SK-N-SH treated with all-trans-retinoic acid at 6 μM for 48 hours (cell line): ENCODE measurements around the gene EP400.

ENCODE experiments used
- ATAC-seq: fragments of 200-7000 bp; cut with Tn5 transposase; 3 replicates; pipeline ENCODE4 v1.9.1; 2020; ENCODE audit warnings: mild to moderate bottlenecking, moderate library complexity
- BACH2 ChIP-seq: fragments of 250-450 bp; sonication (Bioruptor Pico); IDR thresholded peaks from 2 replicates; pipeline ENCODE4 v1.9.0; 2021; ENCODE audit warnings: mild to moderate bottlenecking, borderline replicate concordance
- CSDC2 ChIP-seq: fragments of 250-450 bp; sonication (Bioruptor Pico); IDR thresholded peaks from 2 replicates; pipeline ENCODE4 v1.5.0; 2020; ENCODE audit warnings: mild to moderate bottlenecking, moderate library complexity
- ESRRG ChIP-seq: fragments of 250-450 bp; sonication (Bioruptor Pico); IDR thresholded peaks from 2 replicates; pipeline ENCODE4 v1.6.1; 2021; ENCODE audit warnings: mild to moderate bottlenecking
- GLIS3 ChIP-seq: fragments of 250-450 bp; sonication (Bioruptor Pico); IDR thresholded peaks from 2 replicates; pipeline ENCODE4 v1.5.0; 2020; ENCODE audit warnings: mild to moderate bottlenecking, moderate library complexity
- ISL1 ChIP-seq: fragments of 250-450 bp; sonication (Bioruptor Pico); IDR thresholded peaks from 2 replicates; pipeline ENCODE4 v2.1.2; 2022; ENCODE audit warnings: mild to moderate bottlenecking, moderate library complexity
- OSR1 ChIP-seq: fragments of 250-450 bp; sonication (Bioruptor Pico); IDR thresholded peaks from 2 replicates; pipeline ENCODE4 v1.8.0; 2022; ENCODE audit warnings: moderate library complexity, mild to moderate bottlenecking, inconsistent platforms
- POU6F1 ChIP-seq: fragments of 250-450 bp; sonication (Bioruptor Pico); IDR thresholded peaks from 2 replicates; pipeline ENCODE4 v1.8.0; 2021; ENCODE audit warnings: low read depth, mild to moderate bottlenecking, moderate library complexity, borderline replicate concordance
- PPARA ChIP-seq: fragments of 250-450 bp; sonication (Bioruptor Pico); IDR thresholded peaks from 2 replicates; pipeline ENCODE4 v1.5.0; 2020; ENCODE audit warnings: mild to moderate bottlenecking, borderline replicate concordance
- RARB ChIP-seq: fragments of 250-450 bp; sonication (Bioruptor Pico); IDR thresholded peaks from 2 replicates; pipeline ENCODE4 v1.8.0; 2021; ENCODE audit warnings: mild to moderate bottlenecking, moderate library complexity
- SNAI2 ChIP-seq: fragments of 250-450 bp; sonication (Bioruptor Pico); IDR thresholded peaks from 2 replicates; pipeline ENCODE4 v1.5.0; 2020; ENCODE audit warnings: mild to moderate bottlenecking, moderate library complexity
- TCF4 ChIP-seq: fragments of 250-450 bp; sonication (Bioruptor Pico); IDR thresholded peaks from 2 replicates; pipeline ENCODE4 v1.8.0; 2021; ENCODE audit warnings: mild to moderate bottlenecking, moderate library complexity, borderline replicate concordance
- TOX ChIP-seq: fragments of 250-450 bp; sonication (Bioruptor Pico); IDR thresholded peaks from 2 replicates; pipeline ENCODE4 v1.8.0; 2021; ENCODE audit warnings: mild to moderate bottlenecking, moderate library complexity, borderline replicate concordance
- TSHZ2 ChIP-seq: fragments of 250-450 bp; sonication (Bioruptor Pico); IDR thresholded peaks from 2 replicates; pipeline ENCODE4 v1.5.0; 2020; ENCODE audit warnings: mild to moderate bottlenecking, moderate library complexity
- ZC3H10 ChIP-seq: fragments of 250-450 bp; sonication (Bioruptor Pico); IDR thresholded peaks from 2 replicates; pipeline ENCODE4 v1.5.1; 2021; ENCODE audit warnings: mild to moderate bottlenecking, moderate library complexity
- ZFP3 ChIP-seq: fragments of 250-450 bp; sonication (Bioruptor Pico); IDR thresholded peaks from 2 replicates; pipeline ENCODE4 v1.5.0; 2020; ENCODE audit warnings: mild to moderate bottlenecking, moderate library complexity
- ZFP30 ChIP-seq: fragments of 450-650 bp; formaldehyde crosslinking; IDR thresholded peaks from 2 replicates; pipeline ENCODE4 v1.5.0; 2022; ENCODE audit warnings: mild to moderate bottlenecking, moderate library complexity
- ZNF565 ChIP-seq: fragments of 450-650 bp; formaldehyde crosslinking; conservative IDR thresholded peaks from 2 replicates; pipeline ENCODE4 v1.5.0; 2020; ENCODE audit warnings: low read depth, mild to moderate bottlenecking, moderate library complexity
- ZNF70 ChIP-seq: fragments of 450-650 bp; formaldehyde crosslinking; IDR thresholded peaks from 2 replicates; pipeline ENCODE4 v1.5.0; 2020; ENCODE audit warnings: mild to moderate bottlenecking, moderate library complexity
- ZNF8 ChIP-seq: fragments of 450-650 bp; formaldehyde crosslinking; IDR thresholded peaks from 2 replicates; pipeline ENCODE4 v1.5.0; 2020; ENCODE audit warnings: mild to moderate bottlenecking, moderate library complexity
- TF ChIP-seq, protein P1 (sequence below): fragments of 250-450 bp; sonication (Bioruptor Pico); IDR thresholded peaks from 2 replicates; pipeline ENCODE4 v1.5.1; 2021; ENCODE audit warnings: mild to moderate bottlenecking, moderate library complexity

The EP400 gene

DNA sequence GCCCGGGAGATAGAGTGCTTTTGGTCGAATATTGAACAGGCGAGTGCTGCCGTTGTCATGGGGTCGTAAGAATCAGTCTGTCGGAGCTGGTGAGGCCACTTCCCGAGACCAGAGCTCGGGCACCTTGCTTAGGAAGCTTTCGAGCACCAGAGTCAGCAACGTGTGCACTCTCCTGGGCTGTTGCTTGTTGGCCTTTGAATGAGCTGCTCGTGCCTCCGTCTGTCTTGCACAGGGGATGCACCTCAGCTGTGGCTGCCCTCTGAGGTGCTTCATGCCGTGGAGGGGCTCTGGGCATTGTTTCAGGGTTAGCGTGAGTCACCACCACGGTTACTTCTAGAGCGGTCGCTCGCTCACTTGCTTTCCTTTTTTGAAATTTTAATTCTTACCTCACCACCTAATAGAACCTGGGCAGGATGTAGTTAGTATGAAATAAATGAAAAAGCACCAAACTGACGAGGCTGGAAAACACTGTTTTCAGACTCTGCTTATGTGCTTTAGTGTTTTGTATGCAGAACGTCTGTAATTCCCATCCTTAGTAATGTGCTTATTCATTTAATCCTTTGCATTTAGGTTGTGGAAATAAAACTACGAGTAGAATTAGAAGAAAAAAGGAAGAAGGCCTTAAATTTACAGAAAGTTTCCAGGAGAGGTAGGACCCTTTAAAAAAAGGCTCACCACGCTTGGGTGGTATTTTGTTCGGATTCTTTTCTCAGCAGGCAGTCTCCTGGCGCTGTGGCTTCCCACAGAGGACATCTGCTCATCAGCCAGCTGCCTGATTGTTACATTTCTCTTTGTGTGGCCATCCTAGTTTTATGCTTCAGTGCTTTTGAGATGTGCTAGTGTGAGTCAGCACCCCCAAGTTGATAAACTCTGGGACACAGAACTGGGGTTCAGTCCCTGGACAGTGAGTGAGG lies 40.6 kb downstream of the EP400 start:
- ATAC-seq: no peak
- TF ChIP-seq ESRRG (no peak), ZFP30 (no peak), BACH2 (CRISPR knock-in tag) (no peak), TSHZ2 (CRISPR knock-in tag) (no peak), SNAI2 (CRISPR knock-in tag) (no peak), ZNF565 (CRISPR knock-in tag) (no peak), ZFP3 (CRISPR knock-in tag) (no peak), RARB (CRISPR knock-in tag) (no peak), OSR1 (no peak), ZNF70 (CRISPR knock-in tag) (no peak), TCF4 (no peak), ZC3H10 (CRISPR knock-in tag) (no peak), ISL1 (no peak), POU6F1 (CRISPR knock-in tag) (no peak), GLIS3 (CRISPR knock-in tag) (no peak)
- TF ChIP-seq, protein P1, sequence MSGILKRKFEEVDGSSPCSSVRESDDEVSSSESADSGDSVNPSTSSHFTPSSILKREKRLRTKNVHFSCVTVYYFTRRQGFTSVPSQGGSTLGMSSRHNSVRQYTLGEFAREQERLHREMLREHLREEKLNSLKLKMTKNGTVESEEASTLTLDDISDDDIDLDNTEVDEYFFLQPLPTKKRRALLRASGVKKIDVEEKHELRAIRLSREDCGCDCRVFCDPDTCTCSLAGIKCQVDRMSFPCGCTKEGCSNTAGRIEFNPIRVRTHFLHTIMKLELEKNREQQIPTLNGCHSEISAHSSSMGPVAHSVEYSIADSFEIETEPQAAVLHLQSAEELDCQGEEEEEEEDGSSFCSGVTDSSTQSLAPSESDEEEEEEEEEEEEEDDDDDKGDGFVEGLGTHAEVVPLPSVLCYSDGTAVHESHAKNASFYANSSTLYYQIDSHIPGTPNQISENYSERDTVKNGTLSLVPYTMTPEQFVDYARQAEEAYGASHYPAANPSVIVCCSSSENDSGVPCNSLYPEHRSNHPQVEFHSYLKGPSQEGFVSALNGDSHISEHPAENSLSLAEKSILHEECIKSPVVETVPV (CRISPR knock-in tag): no peak

DNA sequence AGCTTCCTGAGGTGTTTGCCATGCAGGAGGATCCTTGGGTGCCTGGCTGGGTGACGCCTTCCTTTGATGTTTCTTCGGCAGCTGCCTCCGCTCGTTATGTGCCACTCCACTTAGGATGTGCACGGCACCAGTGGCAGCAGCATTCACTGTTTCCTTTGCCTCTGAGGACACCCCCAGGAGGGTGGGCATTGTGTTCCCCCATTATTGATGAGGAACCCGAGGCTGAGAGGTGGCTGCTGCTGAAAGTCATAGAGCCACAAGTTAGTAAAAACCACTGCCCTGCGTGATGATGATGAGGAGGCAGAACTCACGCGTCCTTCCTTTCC lies 41.2 kb downstream of the EP400 start:
- TF ChIP-seq ZFP3 (CRISPR knock-in tag) (no peak), ZNF565 (CRISPR knock-in tag) (no peak), ZNF8 (CRISPR knock-in tag) (no peak), ESRRG (no peak), ISL1 (no peak)
- TF ChIP-seq, all 23 proteins: peak for 0
- ATAC-seq: no peak

DNA sequence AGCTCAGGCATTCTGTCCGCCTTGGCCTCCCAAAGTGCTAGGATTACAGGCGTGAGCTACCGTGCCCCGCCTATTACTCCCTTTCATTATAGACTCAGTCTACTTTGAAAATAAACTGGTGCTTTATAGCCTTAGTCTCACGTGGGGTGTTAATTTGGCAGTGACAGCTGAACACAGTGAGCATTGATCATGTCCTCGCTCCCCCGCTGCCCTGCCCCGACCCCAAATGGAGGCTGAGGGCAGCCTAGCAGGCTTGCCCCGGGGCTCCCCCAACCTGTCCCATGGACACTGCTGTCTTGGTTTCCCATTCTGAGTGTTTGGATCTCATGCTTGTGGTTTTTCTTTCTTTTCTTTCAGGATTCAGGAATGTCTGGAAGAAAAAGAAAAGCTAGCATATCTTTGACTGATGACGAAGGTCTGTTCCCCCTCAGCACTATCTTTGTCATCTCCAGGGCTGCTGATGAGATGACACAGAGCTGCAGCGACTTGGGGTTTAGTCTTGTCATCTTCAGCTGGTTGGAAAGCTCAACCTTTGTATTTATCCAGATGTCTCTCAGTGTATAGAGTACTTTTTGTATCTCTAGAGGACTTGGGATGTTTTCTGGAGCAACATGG lies 42.2 kb downstream of the EP400 start:
- no peak for TF ChIP-seq BACH2 (CRISPR knock-in tag)
- no peak for TF ChIP-seq RARB (CRISPR knock-in tag)
- no peak for TF ChIP-seq ZNF70 (CRISPR knock-in tag)
- TF ChIP-seq CSDC2: no peak
- no peak for TF ChIP-seq ZFP30
- TF ChIP-seq PPARA (CRISPR knock-in tag): no peak
- TF ChIP-seq, all 23 proteins: peak for 0
- no peak for ATAC-seq

GRCh38 chr12:131994589-131994988 lies 44.8 kb downstream of the EP400 start:
- TF ChIP-seq RARB (CRISPR knock-in tag) (no peak), CSDC2 (no peak), POU6F1 (CRISPR knock-in tag) (no peak), ESRRG (no peak), ZFP30 (no peak), ISL1 (no peak), PPARA (CRISPR knock-in tag) (no peak), ZNF565 (CRISPR knock-in tag) (no peak), ZFP3 (CRISPR knock-in tag) (no peak), TOX (CRISPR knock-in tag) (no peak), GLIS3 (CRISPR knock-in tag) (no peak), OSR1 (no peak), SNAI2 (CRISPR knock-in tag) (no peak), TCF4 (no peak)
- TF ChIP-seq, all 23 proteins: peak for 0
- ATAC-seq: no peak
